Activated CD4-positive, alpha-beta T cell treated with anti-CD3 and anti-CD28 coated beads, Interleukin-2, amount 50 U/mL, for 24 hours (primary cell): ENCODE results near the gene DMBX1.

Experiments used
- DNase-seq, 2 donors: peaks; one replicate each; pipeline ENCODE4 v3.0.0-alpha.2; 2020; ENCODE audit warnings: low read depth in 1 of 2, low spot score in 1 of 2

DMBX1 gene

GRCh38 chr1:46489638-46490405 is at the start of gene DMBX1:
DMBX1 (plus strand) TSS chr1:46489836; CDS start chr1:46507011, 17,175 bp downstream.
- no peak for DNase-seq

GRCh38 chr1:46440478-46440877 is 49.2 kb upstream of the DMBX1 start:
- DNase-seq: no peak

GRCh38 chr1:46442317-46443161 is 47.1 kb upstream of the DMBX1 start:
- peak; percentile 47 to 64 for DNase-seq

GRCh38 chr1:46444466-46444865 is 45.2 kb upstream of the DMBX1 start:
- no peak for DNase-seq

GRCh38 chr1:46445773-46446256 is 43.8 kb upstream of the DMBX1 start:
- no peak for DNase-seq

GRCh38 chr1:46446646-46447498 is 42.8 kb upstream of the DMBX1 start:
- peak; percentile 63 to 74 for DNase-seq

- DNase-seq: no peak
Measured at GRCh38 chr1:46447499-46448108, 42.0 kb upstream of the DMBX1 start.

- DNase-seq: no peak
Measured at GRCh38 chr1:46448109-46448911, 41.3 kb upstream of the DMBX1 start.

GRCh38 chr1:46449223-46450159 is 40.1 kb upstream of the DMBX1 start:
- DNase-seq: no peak

- DNase-seq: no peak
Measured at GRCh38 chr1:46450160-46450517, 39.5 kb upstream of the DMBX1 start.

GRCh38 chr1:46451948-46452930 is 37.4 kb upstream of the DMBX1 start:
- DNase-seq: no peak

GRCh38 chr1:46452931-46453325 is 36.7 kb upstream of the DMBX1 start:
- DNase-seq: no peak

GRCh38 chr1:46453449-46453848 is 36.2 kb upstream of the DMBX1 start:
- no peak for DNase-seq

- DNase-seq: no peak
Measured at GRCh38 chr1:46455951-46456350, 33.7 kb upstream of the DMBX1 start.

GRCh38 chr1:46456411-46456963 is 33.1 kb upstream of the DMBX1 start:
- no peak for DNase-seq

- no peak for DNase-seq
Measured at GRCh38 chr1:46457178-46457577, 32.5 kb upstream of the DMBX1 start.

- DNase-seq: no peak
Measured at GRCh38 chr1:46458190-46458589, 31.4 kb upstream of the DMBX1 start.
